A549 (cell line): ENCODE data around the gene FXYD3. TPM values are rescaled to one million over a fixed set of nuclear protein-coding genes. Genes with fewer than 3 reads are reported as not detected.

ENCODE experiments used
- ATAC-seq, 2 experiments: fragments of 200-7000 bp in 1 of 2; fragments of >200 bp in 1 of 2; cut with Nextera tagmentation in 1 of 2; cut with Tn5 transposase in 1 of 2; 3 replicates each; pipeline versions ENCODE4 v1.8.0 to v1.9.1; 2018 to 2020; ENCODE audit warnings: mild to moderate bottlenecking in 1 of 2, moderate library complexity in 1 of 2
- CTCF ChIA-PET: fragments of 300-600 bp; sonication (Branson Sonifier 250); formaldehyde crosslinking; extraction: SDS; loops from one replicate; lab custom pipeline; 2021; ENCODE audit warnings: antibody characterized with exemption, inconsistent platforms; lab: Yijun Ruan, JAX
- POLR2A ChIA-PET: fragments of 350-600 bp; formaldehyde crosslinking; extraction: SDS; loops from one replicate; lab custom pipeline; 2021; ENCODE audit warnings: antibody characterized with exemption, inconsistent platforms; lab: Yijun Ruan, JAX
- DNase-seq, 2 experiments: peaks; one replicate each; pipeline versions ENCODE4 v3.0.0 to v3.0.0-alpha.2; 2011 to 2016; ENCODE audit warnings: low read depth in 1 of 2, low spot score in 1 of 2
- FAIRE-seq: peaks from 2 replicates; lab custom pipeline; 2011; peaks lifted over from hg19 to GRCh38; lab: Jason Lieb, UNC
- H3K27ac ChIP-seq, 2 experiments: fragments of >200 bp; sonication (Bioruptor Twin); formaldehyde crosslinking; 3 replicates each; pipeline ENCODE4 v1.5.1; 2016 to 2017
- H3K4me1 ChIP-seq: fragments of >200 bp; sonication (Bioruptor Twin); formaldehyde crosslinking; 3 replicates; pipeline ENCODE4 v1.6.1; 2016
- H3K4me2 ChIP-seq: fragments of >200 bp; sonication (Bioruptor Twin); formaldehyde crosslinking; 3 replicates; pipeline ENCODE4 v1.6.1; 2016
- H3K4me3 ChIP-seq: fragments of >200 bp; sonication (Bioruptor Twin); formaldehyde crosslinking; 3 replicates; pipeline ENCODE4 v1.5.1; 2016
- H3K9me3 ChIP-seq: fragments of >200 bp; sonication (Bioruptor Twin); formaldehyde crosslinking; 3 replicates; pipeline ENCODE4 v1.6.1; 2016
- BCL3 ChIP-seq: fragments of >200 bp; sonication (Bioruptor Twin); formaldehyde crosslinking; IDR thresholded peaks from 3 replicates; pipeline ENCODE4 v1.6.1; 2016
- BHLHE40 ChIP-seq: IDR thresholded peaks from 2 replicates; pipeline ENCODE4 v1.6.1; 2012; ENCODE audit warnings: low read depth, low read length, inconsistent platforms
- CBX2 ChIP-seq: fragments of 200-600 bp; sonication (generic); IDR thresholded peaks from 2 replicates; pipeline ENCODE4 v1.6.1; 2016; ENCODE audit warnings: low read depth, mild to moderate bottlenecking, borderline replicate concordance
- CEBPB ChIP-seq, 2 experiments: fragments of >200 bp in 1 of 2; sonication (Bioruptor Twin) in 1 of 2; formaldehyde crosslinking in 1 of 2; IDR thresholded peaks; 2 replicates each; pipeline ENCODE4 v1.6.1; 2012 to 2016
- E2F6 ChIP-seq: IDR thresholded peaks from 2 replicates; pipeline ENCODE4 v1.6.1; 2012; ENCODE audit warnings: low read depth, borderline replicate concordance
- EHF ChIP-seq: fragments of 250-450 bp; sonication (Bioruptor Pico); IDR thresholded peaks from 2 replicates; pipeline ENCODE4 v1.5.0; 2020; ENCODE audit warnings: mild to moderate bottlenecking
- EP300 ChIP-seq, 2 experiments: fragments of >200 bp; sonication (Bioruptor Twin); formaldehyde crosslinking; IDR thresholded peaks; 2 replicates in 1 of 2; 3 replicates in 1 of 2; pipeline ENCODE4 v1.6.1; 2016 to 2017
- FOSL2 ChIP-seq, 2 experiments: fragments of 450-650 bp in 1 of 2; fragments of >200 bp in 1 of 2; sonication (Bioruptor Twin) in 1 of 2; formaldehyde crosslinking; IDR thresholded peaks; 2 replicates each; pipeline versions ENCODE4 v1.5.0 to v1.6.1; 2016 to 2020; ENCODE audit warnings: mild to moderate bottlenecking in 1 of 2, moderate library complexity in 1 of 2
- FOXS1 ChIP-seq: fragments of 250-450 bp; sonication (Bioruptor Pico); IDR thresholded peaks from 2 replicates; pipeline ENCODE4 v1.5.0; 2020; ENCODE audit warnings: mild to moderate bottlenecking, moderate library complexity
- HOXA7 ChIP-seq: fragments of 250-450 bp; sonication (Bioruptor Pico); IDR thresholded peaks from 2 replicates; pipeline ENCODE4 v1.5.0; 2020; ENCODE audit warnings: mild to moderate bottlenecking, moderate library complexity
- JUN ChIP-seq, 2 experiments: fragments of >200 bp; sonication (Bioruptor Twin); formaldehyde crosslinking; IDR thresholded peaks; 2 replicates in 1 of 2; 3 replicates in 1 of 2; pipeline ENCODE4 v1.6.1; 2016 to 2017
- JUNB ChIP-seq: fragments of >200 bp; sonication (Bioruptor Twin); formaldehyde crosslinking; IDR thresholded peaks from 2 replicates; pipeline ENCODE4 v1.6.1; 2016
- KDM1A ChIP-seq: fragments of 200-600 bp; sonication (generic); IDR thresholded peaks from 2 replicates; pipeline ENCODE4 v1.6.1; 2016; ENCODE audit warnings: low read depth, mild to moderate bottlenecking
- KDM5A ChIP-seq: fragments of 200-600 bp; sonication (generic); IDR thresholded peaks from 2 replicates; pipeline ENCODE4 v1.6.1; 2016; ENCODE audit warnings: antibody characterized with exemption, mild to moderate bottlenecking
- MAFK ChIP-seq: fragments of 450-650 bp; IDR thresholded peaks from 2 replicates; pipeline ENCODE4 v1.6.1; 2014; ENCODE audit not compliant: partially characterized antibody
- MAZ ChIP-seq: fragments of 150-350 bp; IDR thresholded peaks from 2 replicates; pipeline ENCODE4 v1.6.1; 2014; ENCODE audit warnings: antibody characterized with exemption, low read depth, low read length, borderline replicate concordance
- NPAS2 ChIP-seq: fragments of 250-450 bp; sonication (Bioruptor Pico); IDR thresholded peaks from 2 replicates; pipeline ENCODE4 v1.8.0; 2022; ENCODE audit warnings: mild to moderate bottlenecking, moderate library complexity, borderline replicate concordance
- PHF8 ChIP-seq: fragments of 200-600 bp; sonication (generic); IDR thresholded peaks from 2 replicates; pipeline ENCODE4 v1.6.1; 2016; ENCODE audit warnings: low read depth, mild to moderate bottlenecking, antibody characterized with exemption, moderate library complexity, borderline replicate concordance
- POLR2A ChIP-seq: IDR thresholded peaks from 2 replicates; pipeline ENCODE4 v1.6.1; 2012; ENCODE audit warnings: mild to moderate bottlenecking, low read length
- RFX5 ChIP-seq: fragments of 450-650 bp; IDR thresholded peaks from 2 replicates; pipeline ENCODE4 v1.7.1; 2014; ENCODE audit warnings: antibody characterized with exemption, mild to moderate bottlenecking, moderate library complexity
- RNF2 ChIP-seq: fragments of 200-600 bp; sonication (generic); IDR thresholded peaks from 2 replicates; pipeline ENCODE4 v1.6.1; 2016; ENCODE audit warnings: low read depth, mild to moderate bottlenecking, antibody characterized with exemption, moderate library complexity, borderline replicate concordance
- SMC3 ChIP-seq: fragments of >200 bp; sonication (Bioruptor Twin); formaldehyde crosslinking; IDR thresholded peaks from 3 replicates; pipeline ENCODE4 v1.6.1; 2018; ENCODE audit warnings: inconsistent platforms
- SREBF2 ChIP-seq: fragments of 450-650 bp; IDR thresholded peaks from 2 replicates; pipeline ENCODE4 v1.6.1; 2014; ENCODE audit warnings: mild to moderate bottlenecking, moderate library complexity
- TP53 ChIP-seq: fragments of 250-450 bp; sonication (Bioruptor Pico); IDR thresholded peaks from 2 replicates; pipeline ENCODE4 v1.5.0; 2021; ENCODE audit warnings: mild to moderate bottlenecking, moderate library complexity
- ZC3H11A ChIP-seq: fragments of 450-650 bp; IDR thresholded peaks from 2 replicates; pipeline ENCODE4 v1.6.1; 2014; ENCODE audit warnings: antibody characterized with exemption, mild to moderate bottlenecking
- ZNF302 ChIP-seq: fragments of 250-450 bp; sonication (Bioruptor Pico); IDR thresholded peaks from 2 replicates; pipeline ENCODE4 v1.9.0; 2021; ENCODE audit warnings: inconsistent platforms, mild to moderate bottlenecking, moderate library complexity
- ZSCAN20 ChIP-seq: fragments of 250-450 bp; sonication (Bioruptor Pico); IDR thresholded peaks from 2 replicates; pipeline ENCODE4 v1.8.0; 2022; ENCODE audit warnings: mild to moderate bottlenecking, moderate library complexity
- WGBS: methylation state at CpG from one replicate; pipeline ENCODE4 v1.1.6; 2017; ENCODE audit errors: missing lambda C conversion rate; 5-methylcytosine and 5-hydroxymethylcytosine counted together
- polyA plus RNA-seq, 4 experiments: library from polyadenylated mRNA; depleted of rRNA in 3 of 4; stranded (reverse); fragments of >200 nt; fragmentation: RNase III in 1 of 4; extraction: RNeasy Plus Mini Kit Qiagen cat#74134 plus additional on column Dnase treatment in 1 of 4; gene quantifications; 2 replicates in 3 of 4; 3 replicates in 1 of 4; pipeline ENCODE4 v1.2.3, GENCODE V29; 2011 to 2017
- TF ChIP-seq, protein P1 (sequence below): fragments of 250-450 bp; sonication (Bioruptor Pico); IDR thresholded peaks from 2 replicates; pipeline ENCODE4 v1.5.0; 2020; ENCODE audit warnings: low read depth, mild to moderate bottlenecking, moderate library complexity
- TF ChIP-seq, protein P2 (sequence below): fragments of 450-650 bp; IDR thresholded peaks from 2 replicates; pipeline ENCODE4 v1.6.1; 2014; ENCODE audit warnings: antibody characterized with exemption
- TF ChIP-seq, protein P3 (sequence below): IDR thresholded peaks from 2 replicates; pipeline ENCODE4 v1.6.1; 2012

FXYD3 gene
- polyA plus RNA-seq, 2 of the 4 experiments (the other 2 are of a cell fraction), result 0.32 TPM; not detected in 1

- WGBS, result 17% methylated on average over 41 of the region's 42 CpGs
- peak; percentile 95 to 100 for DNase-seq
Observed at GRCh38 chr19:35124098-35125060, 8.8 kb downstream of the FXYD3 start.

GRCh38 chr19:35125270-35125717 lies 9.7 kb downstream of the FXYD3 start:
- POLR2A ChIA-PET, result interaction anchor here (0.6 to 1.3 kb wide), 3 partner anchors 16 to 1281 kb away, joined by 6 to 9 read pairs (median 7); no protein-coding TSS in a partner anchor
- WGBS, result 88% methylated on average over 19 of the region's 19 CpGs

More at GRCh38 chr19:35124098-35125060, 8.8 kb downstream of the FXYD3 start:
- H3K9me3 ChIP-seq, result no peaks in the 10 kb centered on the region
- peaks cover 22% of the 10 kb centered on the region for H3K4me1 ChIP-seq
- FAIRE-seq (peak; percentile 99), ATAC-seq (peak; percentile 82 to 96)
- TF ChIP-seq, protein P1, sequence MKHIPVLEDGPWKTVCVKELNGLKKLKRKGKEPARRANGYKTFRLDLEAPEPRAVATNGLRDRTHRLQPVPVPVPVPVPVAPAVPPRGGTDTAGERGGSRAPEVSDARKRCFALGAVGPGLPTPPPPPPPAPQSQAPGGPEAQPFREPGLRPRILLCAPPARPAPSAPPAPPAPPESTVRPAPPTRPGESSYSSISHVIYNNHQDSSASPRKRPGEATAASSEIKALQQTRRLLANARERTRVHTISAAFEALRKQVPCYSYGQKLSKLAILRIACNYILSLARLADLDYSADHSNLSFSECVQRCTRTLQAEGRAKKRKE (CRISPR knock-in tag), result no peak
- TF ChIP-seq PHF8 (peak; percentile 50; the same call in 1 of the 2 replicates), HOXA7 (CRISPR knock-in tag) (no peak), BHLHE40 (no peak), EP300 (IDR thresholded peaks at IDR 0.05) (no peak), ZSCAN20 (CRISPR knock-in tag) (no peak), JUN (IDR thresholded peaks at IDR 0.05) (peak in 1 of 2 experiments; percentile 51; a peak in 2 of 5 replicates), RNF2 (no peak), JUNB (no peak), ZNF302 (CRISPR knock-in tag) (no peak), CBX2 (no peak), TP53 (CRISPR knock-in tag) (0 out of 2 replicates have a peak, but pooled peaks have one; percentile 34), KDM5A (no peak), FOSL2 (IDR thresholded peaks at IDR 0.05) (no peak), FOSL2 (CRISPR knock-in tag; IDR thresholded peaks at IDR 0.05) (no peak), FOXS1 (CRISPR knock-in tag) (no peak), POLR2A (peak; percentile 99), KDM1A (no peak), E2F6 (peak; percentile 99), MAFK (peak; percentile 45), BCL3 (0 out of 3 replicates have a peak, but pooled peaks have one; percentile 23), SMC3 (no peak), CEBPB (IDR thresholded peaks at IDR 0.05) (no peak), RFX5 (no peak), MAZ (no peak), ZC3H11A (no peak)
- TF ChIP-seq, protein P2, sequence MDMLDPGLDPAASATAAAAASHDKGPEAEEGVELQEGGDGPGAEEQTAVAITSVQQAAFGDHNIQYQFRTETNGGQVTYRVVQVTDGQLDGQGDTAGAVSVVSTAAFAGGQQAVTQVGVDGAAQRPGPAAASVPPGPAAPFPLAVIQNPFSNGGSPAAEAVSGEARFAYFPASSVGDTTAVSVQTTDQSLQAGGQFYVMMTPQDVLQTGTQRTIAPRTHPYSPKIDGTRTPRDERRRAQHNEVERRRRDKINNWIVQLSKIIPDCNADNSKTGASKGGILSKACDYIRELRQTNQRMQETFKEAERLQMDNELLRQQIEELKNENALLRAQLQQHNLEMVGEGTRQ, result peak; percentile 66
- TF ChIP-seq, protein P3, sequence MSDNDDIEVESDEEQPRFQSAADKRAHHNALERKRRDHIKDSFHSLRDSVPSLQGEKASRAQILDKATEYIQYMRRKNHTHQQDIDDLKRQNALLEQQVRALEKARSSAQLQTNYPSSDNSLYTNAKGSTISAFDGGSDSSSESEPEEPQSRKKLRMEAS, result peak; percentile 97
- peak overlapping the region; percentile 75 to 83 for H3K27ac ChIP-seq
- peak overlapping the region; percentile 91 for H3K4me2 ChIP-seq
- CTCF ChIA-PET, result interaction anchor here (0.7 to 7.6 kb wide), 16 partner anchors 8 to 386 kb away, joined by 3 to 145 read pairs (median 4); partner anchors contain the start of genes FXYD1, FXYD3 and LGI4
- POLR2A ChIA-PET, result interaction anchor here (0.6 to 1.3 kb wide), 5 partner anchors 8 to 1281 kb away, joined by 3 to 9 read pairs (median 6); no protein-coding TSS in a partner anchor
- peak overlapping the region; percentile 46 for H3K4me3 ChIP-seq

More at GRCh38 chr19:35125270-35125717, 9.7 kb downstream of the FXYD3 start:
- DNase-seq, result no peak
- Histone ChIP-seq H3K4me1 (peaks cover 24% of the 10 kb centered on the region), H3K27ac (peak overlapping the region; percentile 75 to 83; a peak in 5 of 6 replicates), H3K4me3 (no peak overlapping the region), H3K4me2 (peak overlapping the region; percentile 91; the same call in 1 of the 3 replicates), H3K9me3 (no peaks in the 10 kb centered on the region)
- CTCF ChIA-PET, result interaction anchor here (0.6 to 7.6 kb wide), 12 partner anchors 9 to 370 kb away, joined by 3 to 145 read pairs (median 6); partner anchors contain the start of genes FXYD1, FXYD3 and LGI4
- FAIRE-seq, result no peak
- TF ChIP-seq EHF (CRISPR knock-in tag) (no peak), NPAS2 (no peak), POLR2A (peak; percentile 22; the same call in 1 of the 2 replicates), SREBF2 (no peak)
- no peak for ATAC-seq
